Fibroblast of mammary gland (primary cell): ENCODE measurements around the gene CEP70.
"Not testable (repeated sequence)": the region's sequence is repeated elsewhere in the genome, so short reads cannot be mapped to it uniquely, and the experiment has no call there.

Source experiments
- DNase-seq: peaks from one replicate; pipeline ENCODE4 v3.0.0-alpha.2; 2010; ENCODE audit warnings: low read depth
- H3K4me3 ChIP-seq: 2 replicates; pipeline ENCODE4 v1.5.1; 2011; ENCODE audit warnings: low read depth, mild to moderate bottlenecking, low read length, moderate library complexity; ENCODE audit not compliant: control insufficient read depth
- TF ChIP-seq, protein P1 (sequence below): conservative IDR thresholded peaks from 2 replicates; pipeline ENCODE4 v1.5.1; 2011; ENCODE audit warnings: low read depth, low read length, inconsistent platforms; ENCODE audit not compliant: control insufficient read depth, insufficient read depth

CEP70 gene

GRCh38 chr3:138625707-138626365 is 31.8 kb upstream of the CEP70 start:
- TF ChIP-seq, protein P1, sequence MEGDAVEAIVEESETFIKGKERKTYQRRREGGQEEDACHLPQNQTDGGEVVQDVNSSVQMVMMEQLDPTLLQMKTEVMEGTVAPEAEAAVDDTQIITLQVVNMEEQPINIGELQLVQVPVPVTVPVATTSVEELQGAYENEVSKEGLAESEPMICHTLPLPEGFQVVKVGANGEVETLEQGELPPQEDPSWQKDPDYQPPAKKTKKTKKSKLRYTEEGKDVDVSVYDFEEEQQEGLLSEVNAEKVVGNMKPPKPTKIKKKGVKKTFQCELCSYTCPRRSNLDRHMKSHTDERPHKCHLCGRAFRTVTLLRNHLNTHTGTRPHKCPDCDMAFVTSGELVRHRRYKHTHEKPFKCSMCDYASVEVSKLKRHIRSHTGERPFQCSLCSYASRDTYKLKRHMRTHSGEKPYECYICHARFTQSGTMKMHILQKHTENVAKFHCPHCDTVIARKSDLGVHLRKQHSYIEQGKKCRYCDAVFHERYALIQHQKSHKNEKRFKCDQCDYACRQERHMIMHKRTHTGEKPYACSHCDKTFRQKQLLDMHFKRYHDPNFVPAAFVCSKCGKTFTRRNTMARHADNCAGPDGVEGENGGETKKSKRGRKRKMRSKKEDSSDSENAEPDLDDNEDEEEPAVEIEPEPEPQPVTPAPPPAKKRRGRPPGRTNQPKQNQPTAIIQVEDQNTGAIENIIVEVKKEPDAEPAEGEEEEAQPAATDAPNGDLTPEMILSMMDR: no peak
- DNase-seq: peak; percentile 58
- no peak overlapping the region for H3K4me3 ChIP-seq

GRCh38 chr3:138624518-138624917 is 30.5 kb upstream of the CEP70 start:
- no peak for DNase-seq
- H3K4me3 ChIP-seq: no peak overlapping the region
- TF ChIP-seq, protein P1: no peak

DNA sequence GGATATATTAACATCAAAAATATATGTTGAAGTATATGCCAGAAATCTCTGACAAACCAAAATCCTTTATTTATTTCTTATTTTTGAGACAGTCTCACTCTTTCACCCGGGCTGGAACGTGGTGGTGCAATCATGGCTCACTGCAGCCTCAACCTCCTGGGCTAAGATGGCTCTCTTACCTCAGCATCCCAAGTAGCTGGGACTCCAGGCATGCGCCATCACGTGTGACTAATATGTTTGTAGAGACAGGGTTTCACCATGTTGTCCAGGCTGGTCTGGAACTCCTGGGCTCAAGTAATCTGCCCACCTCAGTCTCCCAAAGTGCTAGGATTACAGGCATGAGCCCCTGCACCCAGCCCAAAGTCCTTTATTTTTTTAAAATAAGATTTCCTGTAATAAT is 26.4 kb upstream of the CEP70 start:
- TF ChIP-seq, protein P1: no peak
- no peak overlapping the region for H3K4me3 ChIP-seq
- peak; percentile 7 for DNase-seq

- no peak for DNase-seq
- H3K4me3 ChIP-seq: no peak overlapping the region
- TF ChIP-seq, protein P1: no peak
These were observed 21.4 kb upstream of the CEP70 start for GRCh38 chr3:138615462-138615861.

GRCh38 chr3:138609898-138610266 is 15.8 kb upstream of the CEP70 start:
- DNase-seq: no peak
- TF ChIP-seq, protein P1: no peak
- peak overlapping the region; percentile 57 for H3K4me3 ChIP-seq

- peak within 1 kb of the TSS; percentile 57 for H3K4me3 ChIP-seq
- TF ChIP-seq, protein P1: no peak
- peak; percentile 64 for DNase-seq
These were observed 14.5 kb upstream of the CEP70 start, which contains the start of gene FAIM for GRCh38 chr3:138608322-138609135. TSS of gene FAIM (plus strand) at chr3:138608771. CDS start at chr3:138619727, 10,956 bp downstream.

DNA sequence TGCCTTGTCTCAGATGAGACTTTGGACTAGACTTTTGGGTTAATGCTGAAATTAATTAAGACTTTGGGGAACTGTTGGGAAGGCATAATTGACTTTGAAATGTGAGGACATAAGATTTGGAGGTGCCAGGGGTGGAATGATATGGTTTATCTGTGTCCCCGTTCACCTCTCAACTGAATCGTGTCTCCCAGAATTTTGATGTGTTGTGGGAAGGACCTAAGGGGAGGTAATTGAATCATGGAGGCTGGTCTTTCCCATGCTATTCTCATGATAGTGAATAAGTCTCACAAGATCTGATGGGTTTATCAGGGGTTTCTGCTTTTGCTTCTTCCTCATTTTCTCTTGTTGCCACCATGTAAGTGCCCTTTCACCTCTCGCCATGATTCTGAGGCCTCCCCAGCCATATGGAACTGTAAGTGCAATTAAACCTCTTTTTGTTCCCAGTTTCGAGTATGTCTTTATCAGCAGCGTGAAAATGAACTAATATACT is 10.1 kb upstream of the CEP70 start:
- DNase-seq, H3K4me3 ChIP-seq: not testable (repeated sequence)

GRCh38 chr3:138601661-138602060 is 7.6 kb upstream of the CEP70 start:
- DNase-seq, H3K4me3 ChIP-seq: not testable (repeated sequence)
